ENCODE measurements around the gene FGF7. TPM values are rescaled to one million over a fixed set of nuclear protein-coding genes. Genes with fewer than 3 reads are reported as not detected.

FGF7 gene
- total RNA-seq, 2 donors from 2014 or later: 9.9 to 18.5 TPM

DNA sequence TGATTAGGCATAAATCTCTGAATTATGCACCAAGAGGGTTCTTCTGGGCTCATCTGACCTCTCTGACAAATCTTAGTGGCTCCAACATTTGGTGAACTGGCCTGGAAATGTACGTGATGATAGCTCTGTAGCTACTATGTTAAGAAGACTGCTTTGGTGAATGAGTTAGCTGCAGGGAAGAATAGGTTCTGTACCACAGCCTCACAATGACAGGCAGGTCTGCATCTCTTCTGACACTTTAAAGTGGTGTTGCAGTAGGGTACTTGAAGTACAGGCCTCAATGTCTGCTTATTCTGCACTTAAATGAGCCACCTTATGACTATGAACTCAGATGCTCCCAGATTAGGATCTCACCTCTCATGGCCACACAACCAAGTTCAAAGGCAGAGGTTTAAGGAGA, 7.0 kb downstream of the FGF7 start:
- Histone ChIP-seq H3K27ac (no peak overlapping the region), H3K4me3 (no peak overlapping the region), H3K9me3 (no peaks in the 10 kb centered on the region), H3K36me3 (replicated peaks in 1 of 2; ENCODE audit: insufficient read depth in 1 of 2, low read depth in 2 of 2) (no peaks in the 10 kb centered on the region), H3K27me3 (no peaks in the 10 kb centered on the region), H3K4me1 (peaks cover under 1% of the 10 kb centered on the region)
- DNase-seq (no peak), ATAC-seq (no peak)
- intact Hi-C loops (cut with DNase I): no loop called here
- WGBS, 2 donors: 74 to 91% methylated on average over 1 of the region's 1 CpG
- TF ChIP-seq, protein P1, sequence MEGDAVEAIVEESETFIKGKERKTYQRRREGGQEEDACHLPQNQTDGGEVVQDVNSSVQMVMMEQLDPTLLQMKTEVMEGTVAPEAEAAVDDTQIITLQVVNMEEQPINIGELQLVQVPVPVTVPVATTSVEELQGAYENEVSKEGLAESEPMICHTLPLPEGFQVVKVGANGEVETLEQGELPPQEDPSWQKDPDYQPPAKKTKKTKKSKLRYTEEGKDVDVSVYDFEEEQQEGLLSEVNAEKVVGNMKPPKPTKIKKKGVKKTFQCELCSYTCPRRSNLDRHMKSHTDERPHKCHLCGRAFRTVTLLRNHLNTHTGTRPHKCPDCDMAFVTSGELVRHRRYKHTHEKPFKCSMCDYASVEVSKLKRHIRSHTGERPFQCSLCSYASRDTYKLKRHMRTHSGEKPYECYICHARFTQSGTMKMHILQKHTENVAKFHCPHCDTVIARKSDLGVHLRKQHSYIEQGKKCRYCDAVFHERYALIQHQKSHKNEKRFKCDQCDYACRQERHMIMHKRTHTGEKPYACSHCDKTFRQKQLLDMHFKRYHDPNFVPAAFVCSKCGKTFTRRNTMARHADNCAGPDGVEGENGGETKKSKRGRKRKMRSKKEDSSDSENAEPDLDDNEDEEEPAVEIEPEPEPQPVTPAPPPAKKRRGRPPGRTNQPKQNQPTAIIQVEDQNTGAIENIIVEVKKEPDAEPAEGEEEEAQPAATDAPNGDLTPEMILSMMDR (IDR thresholded peaks at IDR 0.05): no peak
- TF ChIP-seq POLR2A (IDR thresholded peaks at IDR 0.05): no peak

DNA sequence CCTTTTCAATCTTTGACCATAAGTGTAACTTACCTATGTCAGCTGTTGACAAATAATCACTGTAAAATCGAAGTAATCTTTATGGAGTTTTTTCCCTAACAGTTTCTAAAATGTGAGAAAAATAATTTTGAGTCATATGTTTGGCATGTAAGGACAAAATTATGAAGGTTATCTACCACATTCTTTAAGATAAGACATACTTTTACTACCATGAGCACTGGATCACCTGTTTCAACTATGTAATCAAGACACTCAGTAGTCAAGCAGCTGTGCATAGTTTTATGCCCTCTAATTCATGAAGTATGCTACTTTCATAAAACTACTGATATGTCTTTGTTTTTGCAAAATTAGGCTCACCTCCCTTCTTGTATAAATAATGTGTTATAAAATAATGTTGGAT, 12.1 kb downstream of the FGF7 start:
- TF ChIP-seq POLR2A (IDR thresholded peaks at IDR 0.05): no peak
- TF ChIP-seq, protein P1 (IDR thresholded peaks at IDR 0.05): no peak

DNA sequence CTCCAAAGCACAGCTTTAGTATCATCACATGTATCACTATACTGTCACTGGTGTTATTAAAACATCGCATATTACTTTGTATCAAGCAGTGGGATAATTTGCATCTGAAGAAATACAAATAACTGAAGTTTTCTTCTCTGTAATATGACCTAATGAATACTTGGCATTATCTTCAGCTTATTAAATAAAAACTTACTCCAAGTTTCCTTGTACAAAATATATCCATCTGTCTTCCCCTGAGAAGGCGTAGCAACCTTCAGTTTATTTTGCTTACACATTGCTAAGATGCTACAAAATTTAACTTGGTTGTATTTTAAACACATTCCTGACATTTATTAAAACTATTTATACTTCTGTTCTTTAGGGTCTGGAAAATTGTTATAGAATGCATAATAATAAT, 13.7 kb downstream of the FGF7 start:
- TF ChIP-seq, protein P1 (IDR thresholded peaks at IDR 0.05): no peak
- TF ChIP-seq POLR2A (IDR thresholded peaks at IDR 0.05): no peak
- no peak for ATAC-seq
- WGBS, 2 donors: 90 to 91% methylated on average over 2 of the region's 2 CpGs
- H3K27me3 ChIP-seq: no peaks in the 10 kb centered on the region
- no peak overlapping the region for H3K27ac ChIP-seq
- intact Hi-C loops (cut with DNase I): no loop called here
- no peak overlapping the region for H3K4me3 ChIP-seq
- no peak for DNase-seq
- peaks cover 4% of the 10 kb centered on the region for H3K4me1 ChIP-seq
- H3K9me3 ChIP-seq: no peaks in the 10 kb centered on the region
- H3K36me3 ChIP-seq (replicated peaks in 1 of 2; ENCODE audit: insufficient read depth in 1 of 2, low read depth in 2 of 2): no peaks in the 10 kb centered on the region

More for the DNA sequence above, 12.1 kb downstream of the FGF7 start:
- H3K27me3 ChIP-seq: no peaks in the 10 kb centered on the region
- WGBS, 2 donors: 25 to 30% methylated on average over 1 of the region's 1 CpG
- no peak for ATAC-seq
- H3K9me3 ChIP-seq: no peaks in the 10 kb centered on the region
- H3K4me3 ChIP-seq: no peak overlapping the region
- H3K27ac ChIP-seq: no peak overlapping the region
- H3K4me1 ChIP-seq: peaks cover 4% of the 10 kb centered on the region
- DNase-seq: no peak
- H3K36me3 ChIP-seq (replicated peaks in 1 of 2; ENCODE audit: insufficient read depth in 1 of 2, low read depth in 2 of 2): no peaks in the 10 kb centered on the region
- intact Hi-C loops (cut with DNase I): no loop called here

DNA sequence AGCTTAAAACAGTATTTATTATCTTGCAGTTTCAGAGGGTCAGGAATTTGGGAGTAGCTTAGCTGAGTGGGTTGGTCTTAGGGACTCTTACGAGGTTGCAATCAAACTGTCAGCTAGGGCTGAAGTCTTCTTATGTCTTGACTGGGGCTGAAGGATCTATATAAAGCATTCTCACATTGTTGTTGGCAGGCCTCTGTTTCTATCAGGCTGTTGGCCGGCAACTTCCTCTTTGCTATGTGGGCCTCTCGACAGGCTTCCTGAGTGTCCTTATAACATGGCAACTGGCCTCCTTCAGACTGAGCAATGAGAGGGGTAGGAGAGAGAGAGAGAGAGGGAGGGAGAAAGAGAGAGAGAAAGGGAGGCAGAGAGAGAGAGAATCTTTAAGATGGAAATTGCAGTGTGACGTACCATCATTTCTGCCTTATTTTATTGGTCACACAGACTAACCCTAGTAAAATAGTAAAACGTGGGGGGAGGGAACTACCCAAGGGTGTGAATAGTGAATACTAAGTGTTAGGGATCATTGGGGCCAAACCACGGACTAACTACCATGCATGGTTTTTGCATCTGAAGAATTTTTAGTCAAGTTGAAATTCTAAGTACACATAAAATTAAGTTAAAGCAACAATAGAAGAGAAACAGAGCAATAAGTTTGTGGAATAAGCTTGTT, 16.1 kb downstream of the FGF7 start:
- Histone ChIP-seq H3K9me3 (no peaks in the 10 kb centered on the region), H3K27me3 (no peaks in the 10 kb centered on the region), H3K36me3 (replicated peaks in 1 of 2; ENCODE audit: insufficient read depth in 1 of 2, low read depth in 2 of 2) (no peaks in the 10 kb centered on the region), H3K27ac (no peak overlapping the region), H3K4me1 (peaks cover 4% of the 10 kb centered on the region), H3K4me3 (no peak overlapping the region)
- TF ChIP-seq, protein P1 (IDR thresholded peaks at IDR 0.05): no peak
- no peak for TF ChIP-seq POLR2A (IDR thresholded peaks at IDR 0.05)
- intact Hi-C loops (cut with DNase I): no loop called here
- DNase-seq: peak in 1 of 4 donors; percentile 16
- no peak for ATAC-seq
- 59 to 77% methylated on average over 6 of the region's 6 CpGs for WGBS, 2 donors

All from body of pancreas (tissue), 4 donors.